ENCODE data around the gene TMEM214.

DNA sequence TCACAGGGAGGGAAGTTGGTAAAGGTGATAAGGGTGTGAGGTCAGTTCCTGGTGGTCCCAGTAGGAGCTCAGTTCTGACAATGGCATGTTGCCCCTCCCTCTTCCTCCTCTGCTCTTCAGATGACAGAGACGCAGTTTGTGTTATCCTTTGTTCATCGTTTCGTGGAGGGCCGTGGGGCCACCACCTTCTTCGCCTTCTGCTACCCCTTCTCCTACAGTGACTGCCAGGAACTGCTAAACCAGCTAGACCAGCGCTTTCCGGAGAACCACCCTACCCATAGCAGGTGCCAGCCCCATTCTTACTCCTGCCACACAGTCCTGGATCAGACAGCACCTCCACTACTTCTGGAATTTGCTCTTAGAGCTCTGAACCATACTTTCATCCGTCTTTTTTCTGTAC, 21.0 kb downstream of the TMEM214 start:
- TF ChIP-seq, protein P1, sequence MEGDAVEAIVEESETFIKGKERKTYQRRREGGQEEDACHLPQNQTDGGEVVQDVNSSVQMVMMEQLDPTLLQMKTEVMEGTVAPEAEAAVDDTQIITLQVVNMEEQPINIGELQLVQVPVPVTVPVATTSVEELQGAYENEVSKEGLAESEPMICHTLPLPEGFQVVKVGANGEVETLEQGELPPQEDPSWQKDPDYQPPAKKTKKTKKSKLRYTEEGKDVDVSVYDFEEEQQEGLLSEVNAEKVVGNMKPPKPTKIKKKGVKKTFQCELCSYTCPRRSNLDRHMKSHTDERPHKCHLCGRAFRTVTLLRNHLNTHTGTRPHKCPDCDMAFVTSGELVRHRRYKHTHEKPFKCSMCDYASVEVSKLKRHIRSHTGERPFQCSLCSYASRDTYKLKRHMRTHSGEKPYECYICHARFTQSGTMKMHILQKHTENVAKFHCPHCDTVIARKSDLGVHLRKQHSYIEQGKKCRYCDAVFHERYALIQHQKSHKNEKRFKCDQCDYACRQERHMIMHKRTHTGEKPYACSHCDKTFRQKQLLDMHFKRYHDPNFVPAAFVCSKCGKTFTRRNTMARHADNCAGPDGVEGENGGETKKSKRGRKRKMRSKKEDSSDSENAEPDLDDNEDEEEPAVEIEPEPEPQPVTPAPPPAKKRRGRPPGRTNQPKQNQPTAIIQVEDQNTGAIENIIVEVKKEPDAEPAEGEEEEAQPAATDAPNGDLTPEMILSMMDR (conservative IDR thresholded peaks at IDR 0.05 in 1 of 2, IDR thresholded peaks at IDR 0.05 in 1 of 2; ENCODE audit: extremely low read depth in 1 of 2, insufficient read depth in 1 of 2, low read depth in 1 of 2, low read length in 2 of 2), result no peak
- TF ChIP-seq EZH2 (IDR thresholded peaks at IDR 0.05; ENCODE audit: borderline replicate concordance, low read length), result no peak
